Heart left ventricle (tissue), 13 donors: ENCODE data around the gene PCCA.

Source experiments
- CTCF ChIP-seq, 12 donors: fragments of 200-600 bp; sonication (generic) in 4 of 12; IDR thresholded peaks; one replicate each; pipeline versions ENCODE4 v1.5.0 to v1.8.0; 2018 to 2022; ENCODE audit warnings: antibody characterized with exemption in 12 of 12, mild to moderate bottlenecking in 5 of 12
- POLR2A ChIP-seq, 2 donors: fragments of 450-650 bp; IDR thresholded peaks; one replicate each; pipeline ENCODE4 v1.6.1; 2017; ENCODE audit warnings: antibody characterized with exemption in 2 of 2, mild to moderate bottlenecking in 2 of 2, moderate library complexity in 2 of 2
- donor health status: ischemic (EF 13 %, LVEDD 7.1; RV severe dilation, severe dysfunction).
- donor health status: DM: no; HTN: yes; CAD: no.
- donor health status: DM: no; HTN: no; CAD: no.
- donor health status: ischemic (EF 25% LVEDD 6.9; RV normal size, moderate dysfunction).
- donor health status: ischemic (EF 25% LVEDD 5.7; RV mildly dilated, moderate dysfunction).
- donor health status: ischemic (EF 35%, LVEDD 5.7; RV mildly dilated, moderate dysfunction).
- donor health status: nonischemic (EF 11% LVEDD 7.7; RV severe dilation, severe dysfunction).
- donor health status: DM: yes; HTN: yes; CAD: no.
- donor health status: PGD.
- donor health status: ischemic (EF 29% LVEDD 5.4; RV normal size, mild dysfunction).
- donor health status: nonischemic (EF 23%, LVEDD 6.1; RV moderate dilation, normal function).

DNA sequence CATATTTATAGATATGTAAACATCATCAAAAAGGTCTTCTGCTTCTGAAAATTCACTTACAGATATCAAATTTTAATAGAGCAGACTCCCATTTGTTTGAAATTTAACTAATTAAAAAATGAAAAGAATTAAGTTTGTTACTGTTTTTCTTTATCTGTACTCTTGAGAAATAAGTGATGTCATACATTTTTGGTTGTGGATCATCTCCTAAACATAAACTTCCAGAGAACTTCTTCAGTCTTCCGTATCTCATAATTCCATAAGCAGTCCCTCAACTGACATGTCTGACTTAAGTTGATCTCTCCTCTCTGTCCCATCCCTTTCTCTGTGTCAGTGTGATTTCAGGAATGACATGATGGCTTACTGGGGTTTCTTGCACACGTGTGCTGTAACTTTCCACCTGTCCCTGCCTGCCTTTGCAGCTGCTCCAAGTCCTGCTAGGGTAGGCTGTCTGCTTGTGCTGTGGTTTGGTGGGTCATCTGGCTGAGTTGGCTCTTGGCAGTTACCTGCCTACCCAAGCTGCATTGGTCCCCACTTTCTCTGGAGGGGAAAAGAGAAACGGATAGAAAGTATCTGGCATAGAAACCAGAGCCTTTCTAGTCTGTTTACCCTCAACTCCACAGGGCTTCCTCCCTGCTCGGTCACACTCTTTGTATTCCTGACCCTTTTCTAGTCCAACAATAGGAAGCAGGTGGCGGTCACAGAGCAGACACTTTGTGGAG lies 372.6 kb downstream of the PCCA start:
- TF ChIP-seq CTCF (IDR thresholded peaks at IDR 0.05) (no peak), POLR2A (IDR thresholded peaks at IDR 0.05) (no peak)
